Right lobe of liver (tissue), 6 donors: ENCODE results near the gene COL23A1. TPM values are rescaled to one million over a fixed set of nuclear protein-coding genes. Genes with fewer than 3 reads are reported as not detected.
A peak's percentile ranks its signal among the peaks of the same experiment; 100 is the strongest.

Source experiments
- ATAC-seq, 4 donors: fragments of 200-7000 bp; cut with Tn5 transposase; one replicate each; pipeline ENCODE4 v1.9.1; 2020; ENCODE audit warnings: mild to moderate bottlenecking in 4 of 4, moderate library complexity in 4 of 4
- DNase-seq, 3 donors: peaks; one replicate each; pipeline ENCODE4 v3.0.0-alpha.2; 2020
- H3K27ac ChIP-seq, 3 donors: fragments of 200-600 bp; one replicate each; pipeline ENCODE4 v1.8.0; 2022
- H3K27me3 ChIP-seq, 2 donors: fragments of 200-600 bp; one replicate each; pipeline ENCODE4 v1.8.0; 2022
- H3K36me3 ChIP-seq, 4 donors: fragments of 200-600 bp; sonication (generic) in 1 of 4; one replicate each; pipeline versions ENCODE4 v1.5.1 to v1.8.0; 2017 to 2022; ENCODE audit warnings: control low read depth in 1 of 4
- H3K4me1 ChIP-seq, 4 donors: fragments of 200-600 bp; sonication (generic) in 1 of 4; one replicate each; pipeline versions ENCODE4 v1.5.1 to v1.8.0; 2017 to 2022; ENCODE audit warnings: control low read depth in 1 of 4
- H3K4me3 ChIP-seq, 3 donors: fragments of 200-600 bp; one replicate each; pipeline ENCODE4 v1.8.0; 2022
- H3K9me3 ChIP-seq, 4 donors: fragments of 200-600 bp; sonication (generic) in 1 of 4; one replicate each; pipeline versions ENCODE4 v1.5.1 to v1.8.0; 2017 to 2022; ENCODE audit warnings: control low read depth in 1 of 4
- CTCF ChIP-seq, 4 donors: fragments of 200-600 bp in 3 of 4; fragments of 450-650 bp in 1 of 4; IDR thresholded peaks; one replicate each; pipeline versions ENCODE4 v1.5.1 to v1.8.0; 2016 to 2022; ENCODE audit warnings: antibody characterized with exemption in 4 of 4, mild to moderate bottlenecking in 2 of 4
- POLR2A ChIP-seq: fragments of 450-650 bp; IDR thresholded peaks from one replicate; pipeline ENCODE4 v1.6.1; 2017; ENCODE audit warnings: antibody characterized with exemption, mild to moderate bottlenecking
- WGBS: methylation state at CpG from one replicate; pipeline ENCODE4 v1.1.6; 2018; ENCODE audit warnings: low coverage, low lambda C conversion rate; ENCODE audit not compliant: insufficient coverage; ENCODE audit errors: missing lambda C conversion rate; 5-methylcytosine and 5-hydroxymethylcytosine counted together
- intact Hi-C, 2 donors: fragments of 100-400 bp; cut with DNase I; formaldehyde crosslinking; loops; one replicate each; pipeline versions ENCODE4 v1.11.2 to v1.14.1; 2022
- total RNA-seq, 6 experiments: library from RNA; depleted of rRNA in 2 of 6; stranded (reverse); fragments of >200 nt in 2 of 6; fragmentation: NEBNext Ultra II Directional in 3 of 6; extraction: Animal tissue kit (Norgen Biotek cat#: 25700) in 3 of 6; gene quantifications; one replicate each; pipeline versions ENCODE4 v1.1.0 to v1.2.4, GENCODE V29; 2016 to 2023
- donor health status: DM: no; HTN: yes; CAD: no.
- donor health status: DM: no; HTN: no; CAD: no.
- donor health status: DM: no; HTN: no; CAD: no.
- donor health status: DM: no; HTN: yes; CAD: no.
- donor health status: DM: no; HTN: yes; CAD: no.

Gene COL23A1
- total RNA-seq, 6 experiments from 2014 or later, result 0.25 to 1.2 (median 0.50) TPM

GRCh38 chr5:178376921-178377582, 213.1 kb downstream of the COL23A1 start:
- DNase-seq, result peak in 1 of 3 donors; percentile 43
- H3K27me3 ChIP-seq, result no peaks in the 10 kb centered on the region

GRCh38 chr5:178375348-178375747, 214.8 kb downstream of the COL23A1 start:
- no peaks in the 10 kb centered on the region for H3K4me1 ChIP-seq
- no peaks in the 10 kb centered on the region for H3K9me3 ChIP-seq
- peak in 1 of 3 donors; percentile 31 for DNase-seq
- no peaks in the 10 kb centered on the region for H3K27me3 ChIP-seq
- H3K36me3 ChIP-seq, result no peaks in the 10 kb centered on the region
- H3K27ac ChIP-seq, result no peak overlapping the region
- TF ChIP-seq CTCF (IDR thresholded peaks at IDR 0.05) (no peak), POLR2A (no peak)
- no peak for ATAC-seq
- 72% methylated on average over 3 of the region's 13 CpGs for WGBS
- no peak overlapping the region for H3K4me3 ChIP-seq
- intact Hi-C loops, result no loop called here

More at GRCh38 chr5:178376921-178377582, 213.1 kb downstream of the COL23A1 start:
- 80% methylated on average over 1 of the region's 19 CpGs for WGBS
- H3K36me3 ChIP-seq, result no peaks in the 10 kb centered on the region
- no peaks in the 10 kb centered on the region for H3K9me3 ChIP-seq
- intact Hi-C loops, result no loop called here
- no peak overlapping the region for H3K4me3 ChIP-seq
- TF ChIP-seq POLR2A (no peak), CTCF (IDR thresholded peaks at IDR 0.05) (no peak)
- H3K27ac ChIP-seq, result no peak overlapping the region
- ATAC-seq, result peak in 2 of 4 donors; percentile 28 to 37
- no peaks in the 10 kb centered on the region for H3K4me1 ChIP-seq

- peak in 1 of 3 donors; percentile 54 for DNase-seq
- H3K4me3 ChIP-seq, result no peak overlapping the region
- no peaks in the 10 kb centered on the region for H3K27me3 ChIP-seq
- H3K36me3 ChIP-seq, result no peaks in the 10 kb centered on the region
- no peak for ATAC-seq
- no peaks in the 10 kb centered on the region for H3K4me1 ChIP-seq
- WGBS, result 81% methylated on average over 8 of the region's 16 CpGs
- no peak overlapping the region for H3K27ac ChIP-seq
- intact Hi-C loops, result no loop called here
- H3K9me3 ChIP-seq, result no peaks in the 10 kb centered on the region
- TF ChIP-seq CTCF (IDR thresholded peaks at IDR 0.05) (no peak), POLR2A (no peak)
Observed at GRCh38 chr5:178373711-178374110, 216.5 kb downstream of the COL23A1 start.

- intact Hi-C loops, result no loop called here
- WGBS, result 40% methylated on average over 14 of the region's 17 CpGs
- Histone ChIP-seq H3K9me3 (no peaks in the 10 kb centered on the region), H3K4me3 (no peak overlapping the region), H3K27me3 (no peaks in the 10 kb centered on the region), H3K27ac (peak overlapping the region in 1 of 3 donors; percentile 17), H3K36me3 (no peaks in the 10 kb centered on the region), H3K4me1 (no peaks in the 10 kb centered on the region)
- TF ChIP-seq POLR2A (no peak), CTCF (IDR thresholded peaks at IDR 0.05) (no peak)
- peak; percentile 15 to 36 (median 26) for ATAC-seq
- DNase-seq, result peak in 1 of 3 donors; percentile 50
Observed at GRCh38 chr5:178372142-178372571, 218.0 kb downstream of the COL23A1 start.
